Spleen (tissue), 7 donors: ENCODE data around the gene ALOX12B.

ENCODE experiments used
- CTCF ChIP-seq, 11 experiments: fragments of 200-600 bp in 7 of 11; fragments of 450-650 bp in 4 of 11; sonication (generic) in 4 of 11; IDR thresholded peaks in 8 of 11; conservative IDR thresholded peaks in 3 of 11; 1 replicate in 7 of 11; 2 replicates in 4 of 11; pipeline versions ENCODE4 v1.4.0 to v1.8.0; 2016 to 2021; ENCODE audit warnings: antibody characterized with exemption in 11 of 11, inconsistent platforms in 4 of 11, mild to moderate bottlenecking in 1 of 11
- POLR2AphosphoS5 ChIP-seq, 3 donors: sonication (generic); formaldehyde crosslinking; IDR thresholded peaks; one replicate each; pipeline ENCODE4 v1.5.1; 2017; ENCODE audit warnings: antibody characterized with exemption in 3 of 3
- donor health status: DM: no; HTN: no; CAD: no; lungs with moderate emphysema.
- donor health status: DM: no; HTN: no; CAD: no.
- donor health status: DM: no; HTN: no; CAD: no.

GRCh38 chr17:8100111-8100510, 12.6 kb upstream of the ALOX12B start:
- no peak for TF ChIP-seq CTCF (IDR thresholded peaks at IDR 0.05 in 8 of 11, conservative IDR thresholded peaks at IDR 0.05 in 3 of 11)
- no peak for TF ChIP-seq POLR2AphosphoS5 (IDR thresholded peaks at IDR 0.05)
